ENCODE data around the gene ZBTB49.

- TF ChIP-seq BHLHE40 (IDR thresholded peaks at IDR 0.05; ENCODE audit: borderline replicate concordance) (no peak), FOXM1 (IDR thresholded peaks at IDR 0.05; ENCODE audit: borderline replicate concordance) (no peak), SP1 (IDR thresholded peaks at IDR 0.05) (no peak), SUZ12 (IDR thresholded peaks at IDR 0.05) (no peak), NFRKB (IDR thresholded peaks at IDR 0.05) (no peak), FOXA1 (IDR thresholded peaks at IDR 0.05) (no peak), L3MBTL2 (conservative IDR thresholded peaks at IDR 0.05) (no peak), ZNF384 (IDR thresholded peaks at IDR 0.05) (no peak)
These were observed 40.7 kb downstream of the ZBTB49 start for GRCh38 chr4:4330794-4331193.
